WI38 (cell line): Measurements from ENCODE around the gene ZC4H2.

ENCODE experiments used
- H3K4me3 ChIP-seq: 2 replicates; pipeline ENCODE4 v1.5.1; 2011; ENCODE audit warnings: low read depth, mild to moderate bottlenecking, control low read depth, low read length
- TF ChIP-seq, protein P1 (sequence below): IDR thresholded peaks from 2 replicates; pipeline ENCODE4 v1.5.1; 2012; ENCODE audit warnings: low read depth, mild to moderate bottlenecking, control low read depth, low read length

The ZC4H2 gene

DNA sequence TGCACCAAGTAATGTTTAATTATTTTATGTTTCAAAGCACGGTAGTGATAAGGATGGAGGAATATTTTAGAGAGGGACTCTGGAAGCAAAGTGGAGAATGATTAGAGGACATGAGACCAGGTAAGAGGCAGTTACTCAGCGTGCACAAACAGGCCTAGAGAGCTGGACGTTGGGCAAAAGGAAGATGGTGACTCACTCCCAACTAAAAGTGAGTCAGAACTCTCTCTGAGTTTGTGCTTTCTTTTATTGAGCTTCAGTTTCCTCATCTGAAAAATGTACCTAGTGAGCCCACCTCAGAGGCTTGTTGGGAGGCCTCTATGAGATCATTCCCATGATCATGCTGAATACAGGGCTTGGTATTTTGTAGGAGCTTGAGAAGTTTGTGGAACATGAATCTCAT is 1.6 kb upstream of the ZC4H2 start:
- TF ChIP-seq, protein P1, sequence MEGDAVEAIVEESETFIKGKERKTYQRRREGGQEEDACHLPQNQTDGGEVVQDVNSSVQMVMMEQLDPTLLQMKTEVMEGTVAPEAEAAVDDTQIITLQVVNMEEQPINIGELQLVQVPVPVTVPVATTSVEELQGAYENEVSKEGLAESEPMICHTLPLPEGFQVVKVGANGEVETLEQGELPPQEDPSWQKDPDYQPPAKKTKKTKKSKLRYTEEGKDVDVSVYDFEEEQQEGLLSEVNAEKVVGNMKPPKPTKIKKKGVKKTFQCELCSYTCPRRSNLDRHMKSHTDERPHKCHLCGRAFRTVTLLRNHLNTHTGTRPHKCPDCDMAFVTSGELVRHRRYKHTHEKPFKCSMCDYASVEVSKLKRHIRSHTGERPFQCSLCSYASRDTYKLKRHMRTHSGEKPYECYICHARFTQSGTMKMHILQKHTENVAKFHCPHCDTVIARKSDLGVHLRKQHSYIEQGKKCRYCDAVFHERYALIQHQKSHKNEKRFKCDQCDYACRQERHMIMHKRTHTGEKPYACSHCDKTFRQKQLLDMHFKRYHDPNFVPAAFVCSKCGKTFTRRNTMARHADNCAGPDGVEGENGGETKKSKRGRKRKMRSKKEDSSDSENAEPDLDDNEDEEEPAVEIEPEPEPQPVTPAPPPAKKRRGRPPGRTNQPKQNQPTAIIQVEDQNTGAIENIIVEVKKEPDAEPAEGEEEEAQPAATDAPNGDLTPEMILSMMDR: no peak

DNA sequence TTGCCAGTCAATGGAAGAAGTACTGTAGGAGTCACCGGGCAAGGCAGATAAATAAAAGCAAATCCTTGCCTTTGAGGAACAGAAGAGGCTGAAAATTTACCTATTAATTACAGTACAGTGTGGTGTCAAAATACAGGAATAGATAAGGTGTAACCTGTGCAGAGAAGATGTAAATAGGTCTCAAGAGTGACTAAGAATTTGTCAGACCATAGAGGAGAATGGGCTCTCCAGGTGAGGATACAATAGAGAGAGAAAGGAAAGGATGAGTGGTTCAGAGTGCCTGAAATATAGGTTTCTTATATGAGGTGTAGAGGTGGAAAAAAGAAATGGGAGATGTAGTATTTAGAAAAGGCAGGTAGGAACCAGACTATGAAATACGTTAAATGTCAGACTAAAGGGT is 801 bp upstream of the ZC4H2 start:
- TF ChIP-seq, protein P1: no peak
- no peak overlapping the region for H3K4me3 ChIP-seq

More for the DNA sequence above, 1.6 kb upstream of the ZC4H2 start:
- H3K4me3 ChIP-seq: no peak overlapping the region

DNA sequence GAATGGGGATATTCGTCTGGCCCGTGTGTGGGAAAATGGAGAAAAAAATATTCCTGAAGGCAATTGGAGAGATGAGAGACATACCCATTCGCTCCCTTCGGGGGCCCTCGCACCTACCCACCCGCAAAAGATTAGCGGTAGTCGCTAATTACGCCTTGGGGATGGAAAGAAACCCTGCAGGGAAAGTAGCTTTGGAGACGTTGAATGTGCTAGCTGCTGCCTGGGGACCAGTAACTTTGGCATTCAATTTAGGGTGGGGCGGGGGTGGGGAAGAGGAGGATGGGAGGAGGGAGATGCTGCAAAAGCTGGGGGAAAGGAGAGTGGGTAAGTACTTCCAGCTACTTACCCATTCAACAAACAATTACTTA is 407 bp upstream of the ZC4H2 start:
- H3K4me3 ChIP-seq: peak overlapping the region; percentile 60
- TF ChIP-seq, protein P1: no peak

DNA sequence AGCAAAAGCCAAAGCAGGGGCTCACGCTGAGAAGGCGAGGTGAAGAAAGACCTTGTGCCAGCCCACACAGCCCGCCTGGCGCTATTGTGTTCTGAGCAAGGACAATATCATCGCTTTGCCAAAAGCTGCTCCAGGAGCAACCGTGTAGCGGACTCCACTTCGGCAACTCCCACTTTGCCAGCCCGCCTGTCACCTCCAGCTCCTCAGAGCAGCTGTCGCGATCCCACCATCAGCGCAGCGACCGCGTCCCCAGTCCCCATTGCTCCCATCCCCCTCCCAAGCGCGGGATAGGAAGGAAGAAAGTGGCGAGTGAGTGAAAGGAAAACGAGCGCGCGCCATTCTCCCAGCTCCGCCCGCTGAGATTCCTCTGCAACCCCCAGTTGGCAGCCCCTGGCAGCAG is 759 bp downstream of the ZC4H2 start:
- TF ChIP-seq, protein P1: no peak
- peak overlapping the region; percentile 60 for H3K4me3 ChIP-seq

DNA sequence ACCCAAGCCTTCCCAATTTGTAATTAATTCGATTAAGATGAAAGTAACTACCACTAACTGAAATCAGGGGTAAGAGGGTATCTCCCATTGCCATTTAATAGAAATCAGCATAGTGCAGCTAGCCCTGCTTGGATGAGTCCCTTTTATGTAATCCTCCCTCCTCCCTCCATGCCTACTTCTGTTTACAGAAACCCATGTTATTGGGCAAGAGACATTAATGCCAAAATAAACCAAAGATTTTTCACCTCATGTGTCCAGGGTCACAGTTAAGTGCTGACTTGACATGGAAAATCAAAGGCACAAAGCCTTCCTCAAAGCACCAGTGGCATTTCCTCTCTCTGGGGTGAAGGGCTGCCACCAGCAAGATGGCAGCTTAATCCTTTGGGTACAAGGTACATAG is 50.8 kb downstream of the ZC4H2 start:
- TF ChIP-seq, protein P1: no peak
- H3K4me3 ChIP-seq: no peak overlapping the region

DNA sequence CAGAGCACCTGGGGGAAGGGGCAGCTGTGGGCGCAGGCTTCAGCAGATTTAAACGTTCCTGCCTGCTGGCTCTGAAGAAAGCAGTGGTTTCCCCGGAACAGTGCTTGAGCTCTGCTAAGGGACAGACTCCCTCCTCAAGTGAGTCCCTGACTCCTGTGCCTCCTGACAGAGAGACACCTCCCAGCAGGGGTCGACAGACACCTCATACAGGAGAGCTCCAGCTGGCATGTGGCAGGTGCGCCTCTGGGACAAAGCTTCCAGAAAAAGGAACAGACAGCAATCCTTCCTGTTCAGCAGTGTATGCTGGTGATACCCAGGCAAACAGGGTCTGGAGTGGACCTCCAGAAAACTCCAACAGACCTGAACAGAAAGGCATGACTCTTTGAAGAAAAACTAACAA is 68.1 kb downstream of the ZC4H2 start:
- TF ChIP-seq, protein P1: no peak
- H3K4me3 ChIP-seq: no peak overlapping the region

DNA sequence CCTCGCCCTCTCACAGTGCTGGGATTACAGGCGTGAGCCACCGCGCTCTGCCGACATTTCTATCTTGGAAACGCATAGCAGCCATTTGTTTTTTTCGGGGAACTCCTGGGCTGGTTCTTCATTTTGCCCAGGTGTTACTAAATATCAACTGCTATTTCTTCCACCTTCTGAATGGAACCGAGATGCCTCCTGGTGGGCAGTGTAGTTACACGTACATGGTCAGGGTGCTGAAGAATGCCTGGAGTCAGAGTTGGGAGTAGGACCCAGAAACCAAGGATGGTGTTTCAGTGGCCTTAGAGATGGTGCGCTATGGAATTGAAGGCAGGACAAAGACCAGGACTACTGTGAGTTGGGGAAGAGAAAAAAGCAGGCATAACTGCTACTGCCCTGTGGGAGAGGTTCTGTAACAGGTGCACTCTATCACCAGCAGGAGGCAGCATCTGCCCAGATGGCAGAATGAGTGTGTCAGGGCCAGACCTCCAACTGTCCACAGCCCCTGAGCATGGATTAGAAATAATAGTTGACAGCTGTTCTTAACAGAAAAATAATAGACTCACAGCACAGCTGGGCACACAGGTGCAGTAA is 81.7 kb downstream of the ZC4H2 start:
- H3K4me3 ChIP-seq: no peak overlapping the region
- TF ChIP-seq, protein P1: 0 out of 2 replicates have a peak, but pooled peaks have one; percentile 13
